GM06990 (cell line): ENCODE measurements around the gene KCNMB2.

Experiments used
- DNase-seq: peaks from one replicate; pipeline ENCODE4 v3.0.0-alpha.2; 2011; ENCODE audit not compliant: insufficient read length; ENCODE audit errors: extremely low read depth
- H3K27me3 ChIP-seq: replicated peaks from 2 replicates; pipeline ENCODE4 v1.6.0; 2011; ENCODE audit warnings: low read length; ENCODE audit not compliant: control insufficient read depth, insufficient read depth
- H3K36me3 ChIP-seq: 2 replicates; pipeline ENCODE4 v1.5.1; 2011; ENCODE audit warnings: low read length; ENCODE audit not compliant: control insufficient read depth, insufficient read depth
- H3K4me3 ChIP-seq: replicated peaks from 2 replicates; pipeline ENCODE4 v1.5.1; 2011; ENCODE audit warnings: low read depth, mild to moderate bottlenecking, control low read depth, low read length
- TF ChIP-seq, protein P1 (sequence below): IDR thresholded peaks from 2 replicates; pipeline ENCODE4 v1.5.1; 2011; ENCODE audit warnings: low read length, control low read depth, mild to moderate bottlenecking, inconsistent platforms; ENCODE audit not compliant: insufficient read depth, poor library complexity, severe bottlenecking

Gene KCNMB2

GRCh38 chr3:178868681-178869080 is 332.4 kb downstream of the KCNMB2 start:
- TF ChIP-seq, protein P1, sequence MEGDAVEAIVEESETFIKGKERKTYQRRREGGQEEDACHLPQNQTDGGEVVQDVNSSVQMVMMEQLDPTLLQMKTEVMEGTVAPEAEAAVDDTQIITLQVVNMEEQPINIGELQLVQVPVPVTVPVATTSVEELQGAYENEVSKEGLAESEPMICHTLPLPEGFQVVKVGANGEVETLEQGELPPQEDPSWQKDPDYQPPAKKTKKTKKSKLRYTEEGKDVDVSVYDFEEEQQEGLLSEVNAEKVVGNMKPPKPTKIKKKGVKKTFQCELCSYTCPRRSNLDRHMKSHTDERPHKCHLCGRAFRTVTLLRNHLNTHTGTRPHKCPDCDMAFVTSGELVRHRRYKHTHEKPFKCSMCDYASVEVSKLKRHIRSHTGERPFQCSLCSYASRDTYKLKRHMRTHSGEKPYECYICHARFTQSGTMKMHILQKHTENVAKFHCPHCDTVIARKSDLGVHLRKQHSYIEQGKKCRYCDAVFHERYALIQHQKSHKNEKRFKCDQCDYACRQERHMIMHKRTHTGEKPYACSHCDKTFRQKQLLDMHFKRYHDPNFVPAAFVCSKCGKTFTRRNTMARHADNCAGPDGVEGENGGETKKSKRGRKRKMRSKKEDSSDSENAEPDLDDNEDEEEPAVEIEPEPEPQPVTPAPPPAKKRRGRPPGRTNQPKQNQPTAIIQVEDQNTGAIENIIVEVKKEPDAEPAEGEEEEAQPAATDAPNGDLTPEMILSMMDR: no peak
- no peaks in the 10 kb centered on the region for H3K36me3 ChIP-seq
- no peaks in the 10 kb centered on the region for H3K27me3 ChIP-seq
- no peak overlapping the region for H3K4me3 ChIP-seq
- DNase-seq: no peak

DNA sequence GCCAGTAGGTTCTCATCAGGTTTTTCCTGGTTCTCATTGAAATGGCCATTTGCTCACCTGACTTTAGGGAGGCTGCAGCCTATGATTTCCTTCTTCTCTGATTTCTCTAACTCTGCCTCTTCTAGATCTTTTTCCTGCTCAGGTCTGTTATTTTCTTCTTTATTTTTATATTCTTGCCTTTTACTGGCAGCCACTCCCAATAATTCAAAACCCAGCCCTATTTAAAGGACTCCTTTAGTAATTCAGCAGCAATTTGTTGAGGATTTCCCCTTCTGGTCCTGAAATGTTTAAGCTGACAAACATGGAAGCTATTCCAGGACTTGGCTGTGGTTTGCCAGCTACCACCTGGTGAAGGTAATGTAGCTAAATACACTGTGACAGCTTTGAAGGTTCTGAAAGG is 333.8 kb downstream of the KCNMB2 start:
- Histone ChIP-seq H3K36me3 (no peaks in the 10 kb centered on the region), H3K4me3 (no peak overlapping the region), H3K27me3 (no peaks in the 10 kb centered on the region)
- DNase-seq: no peak
- TF ChIP-seq, protein P1: no peak

GRCh38 chr3:178875157-178875556 is 338.9 kb downstream of the KCNMB2 start:
- DNase-seq: no peak
- TF ChIP-seq, protein P1: no peak
- Histone ChIP-seq H3K27me3 (no peaks in the 10 kb centered on the region), H3K4me3 (no peak overlapping the region), H3K36me3 (no peaks in the 10 kb centered on the region)

DNA sequence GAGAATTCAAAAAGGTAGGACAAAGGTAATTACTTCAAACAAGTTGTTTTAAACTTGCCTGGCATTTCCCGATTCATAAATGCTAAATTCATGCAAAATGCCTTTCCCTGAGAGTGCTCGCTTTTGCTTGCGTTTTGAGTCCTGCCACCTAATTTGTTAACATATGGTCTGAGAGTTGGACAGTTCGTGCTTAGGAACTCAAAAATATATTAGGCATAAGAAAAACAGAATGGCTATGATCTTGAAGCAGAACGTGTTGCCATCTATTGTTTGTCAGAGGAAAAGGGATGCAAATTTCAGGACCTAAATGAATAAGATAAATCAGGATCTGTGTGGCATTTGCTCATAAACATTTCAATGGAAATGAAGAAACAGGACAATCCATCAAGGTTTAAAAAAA is 339.6 kb downstream of the KCNMB2 start:
- TF ChIP-seq, protein P1: no peak
- Histone ChIP-seq H3K27me3 (no peaks in the 10 kb centered on the region), H3K4me3 (no peak overlapping the region), H3K36me3 (no peaks in the 10 kb centered on the region)
- no peak for DNase-seq

DNA sequence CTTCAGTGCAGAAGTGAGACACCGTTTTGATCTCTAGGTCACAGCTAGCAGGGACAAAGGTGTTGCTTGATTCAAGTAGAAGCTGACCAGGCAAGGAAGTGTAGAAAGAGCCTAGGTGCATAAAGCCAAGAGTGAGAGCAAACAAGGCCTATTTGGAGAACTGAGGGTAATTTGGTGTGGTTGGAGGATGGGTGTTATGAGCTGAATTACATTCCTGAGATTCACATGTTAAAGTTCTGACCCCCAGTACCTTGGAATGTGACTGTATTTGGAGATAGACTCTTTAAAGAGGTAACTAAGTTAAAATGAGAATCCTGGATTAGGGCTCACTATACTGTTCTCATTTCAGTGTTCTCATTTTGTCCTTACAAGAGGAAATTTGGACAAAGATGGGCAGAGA is 344.0 kb downstream of the KCNMB2 start:
- no peak overlapping the region for H3K4me3 ChIP-seq
- DNase-seq: no peak
- no peaks in the 10 kb centered on the region for H3K27me3 ChIP-seq
- no peaks in the 10 kb centered on the region for H3K36me3 ChIP-seq
- TF ChIP-seq, protein P1: no peak
